Measurements from ENCODE around the gene PHF3. TPM values are rescaled to one million over a fixed set of nuclear protein-coding genes. Genes with fewer than 3 reads are reported as not detected.

PHF3 gene
- polyA plus RNA-seq, 2 of the 4 experiments (the other 2 are of a cell fraction): 13.9 to 28.4 TPM

DNA sequence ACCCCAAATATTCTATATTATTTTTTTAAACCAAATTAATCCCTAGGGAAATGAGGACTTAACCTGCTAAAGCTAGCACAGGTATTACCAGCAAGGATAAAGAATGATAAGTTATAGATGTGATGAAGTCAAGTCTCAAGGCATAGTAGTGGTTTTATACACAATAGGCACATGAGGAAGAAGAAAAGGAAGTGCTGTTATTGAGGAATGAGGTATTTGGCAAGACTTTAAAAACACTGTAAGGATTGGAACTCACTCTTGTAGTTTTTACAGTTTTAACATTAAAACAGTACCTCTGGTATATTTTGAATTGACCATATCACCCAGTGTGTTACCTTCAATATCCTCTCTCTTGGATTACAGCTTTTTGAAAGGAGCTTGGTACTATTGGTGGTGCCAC, 54.6 kb downstream of the PHF3 start:
- FAIRE-seq (no peak), DNase-seq (ENCODE audit: low read depth in 1 of 2, low spot score in 1 of 2) (no peak), ATAC-seq (no peak)
- Histone ChIP-seq H3K4me1 (peaks cover 14% of the 10 kb centered on the region; the same call in 1 of the 3 replicates), H3K4me2 (no peak overlapping the region), H3K9me3 (no peaks in the 10 kb centered on the region), H3K27ac (no peak overlapping the region), H3K4me3 (no peak overlapping the region)
- TF ChIP-seq JUN (IDR thresholded peaks at IDR 0.05) (no peak), SREBF2 (IDR thresholded peaks at IDR 0.05) (no peak), MAZ (IDR thresholded peaks at IDR 0.05; ENCODE audit: borderline replicate concordance, low read depth, low read length) (no peak), HES2 (IDR thresholded peaks at IDR 0.05) (no peak), HMGXB4 (CRISPR knock-in tag; IDR thresholded peaks at IDR 0.05; ENCODE audit: borderline replicate concordance) (no peak), RFX5 (IDR thresholded peaks at IDR 0.05) (no peak)
- TF ChIP-seq, protein P1, sequence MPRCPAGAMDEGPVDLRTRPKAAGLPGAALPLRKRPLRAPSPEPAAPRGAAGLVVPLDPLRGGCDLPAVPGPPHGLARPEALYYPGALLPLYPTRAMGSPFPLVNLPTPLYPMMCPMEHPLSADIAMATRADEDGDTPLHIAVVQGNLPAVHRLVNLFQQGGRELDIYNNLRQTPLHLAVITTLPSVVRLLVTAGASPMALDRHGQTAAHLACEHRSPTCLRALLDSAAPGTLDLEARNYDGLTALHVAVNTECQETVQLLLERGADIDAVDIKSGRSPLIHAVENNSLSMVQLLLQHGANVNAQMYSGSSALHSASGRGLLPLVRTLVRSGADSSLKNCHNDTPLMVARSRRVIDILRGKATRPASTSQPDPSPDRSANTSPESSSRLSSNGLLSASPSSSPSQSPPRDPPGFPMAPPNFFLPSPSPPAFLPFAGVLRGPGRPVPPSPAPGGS (IDR thresholded peaks at IDR 0.05): no peak
- POLR2A ChIA-PET: no interaction called here
- CTCF ChIA-PET: interaction anchor here (0.7 to 2.6 kb wide), 3 partner anchors 14 to 92 kb away, joined by 3 to 8 read pairs (median 4); no protein-coding TSS in a partner anchor

DNA sequence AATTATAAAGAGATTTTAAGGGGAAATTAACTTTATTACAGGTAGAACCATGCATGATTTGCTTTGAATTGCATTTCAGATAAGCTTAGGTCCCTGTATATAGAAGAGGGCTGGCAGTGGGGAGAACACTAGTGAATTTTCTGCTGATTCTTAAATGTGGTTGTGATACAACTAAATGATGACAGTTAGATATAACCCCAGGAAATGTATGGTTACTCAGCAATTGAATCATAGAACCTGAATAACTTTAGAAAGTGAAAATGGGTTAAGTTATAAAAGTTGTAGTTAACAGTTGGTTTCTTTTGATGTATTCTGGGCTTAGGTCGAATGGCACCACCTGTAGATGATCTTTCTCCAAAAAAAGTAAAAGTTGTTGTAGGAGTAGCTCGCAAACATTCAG, 70.1 kb downstream of the PHF3 start:
- WGBS (ENCODE audit: missing lambda C conversion rate): 94% methylated on average over 2 of the region's 2 CpGs

DNA sequence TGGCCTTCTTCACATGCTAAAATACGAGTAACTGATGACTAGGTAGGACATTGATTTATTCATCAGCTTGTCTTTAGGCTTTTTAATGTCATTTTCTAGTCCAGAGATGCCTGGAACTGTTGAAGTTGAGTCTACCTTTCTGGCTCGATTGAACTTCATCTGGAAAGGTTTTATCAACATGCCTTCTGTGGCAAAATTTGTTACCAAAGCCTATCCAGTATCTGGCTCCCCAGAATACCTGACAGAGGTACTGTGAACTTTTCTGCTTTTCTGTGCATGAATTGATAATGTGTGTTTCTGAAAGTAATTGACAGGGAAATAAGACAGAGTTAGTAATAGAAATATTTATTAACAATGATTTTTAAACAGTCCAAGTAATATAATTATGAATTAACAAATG, 71.0 kb downstream of the PHF3 start:
- no peaks in the 10 kb centered on the region for H3K9me3 ChIP-seq
- no peak for TF ChIP-seq RFX5 (IDR thresholded peaks at IDR 0.05)
- H3K4me3 ChIP-seq: no peak overlapping the region
- no peak for FAIRE-seq
- WGBS (ENCODE audit: missing lambda C conversion rate): 69% methylated on average over 2 of the region's 2 CpGs
- POLR2A ChIA-PET: no interaction called here
- peaks cover 7% of the 10 kb centered on the region; the same call in 1 of the 3 replicates for H3K4me1 ChIP-seq
- H3K27ac ChIP-seq: no peak overlapping the region
- no peak for ATAC-seq
- CTCF ChIA-PET: no interaction called here
- H3K4me2 ChIP-seq: no peak overlapping the region
- no peak for DNase-seq (ENCODE audit: low read depth in 1 of 2, low spot score in 1 of 2)

More for the DNA sequence above, 70.1 kb downstream of the PHF3 start:
- CTCF ChIA-PET: interaction anchor here (0.5 kb wide), 1 partner anchor 432 kb away, joined by 3 read pairs; no protein-coding TSS in a partner anchor
- ATAC-seq: no peak
- Histone ChIP-seq H3K27ac (no peak overlapping the region), H3K4me1 (peaks cover 7% of the 10 kb centered on the region; the same call in 1 of the 3 replicates), H3K9me3 (no peaks in the 10 kb centered on the region), H3K4me3 (no peak overlapping the region), H3K4me2 (no peak overlapping the region)
- no peak for FAIRE-seq
- POLR2A ChIA-PET: no interaction called here
- no peak for DNase-seq (ENCODE audit: low read depth in 1 of 2, low spot score in 1 of 2)
- TF ChIP-seq ZNF302 (CRISPR knock-in tag; IDR thresholded peaks at IDR 0.05) (no peak), CHD4 (IDR thresholded peaks at IDR 0.05; ENCODE audit: borderline replicate concordance) (no peak), EHF (CRISPR knock-in tag; IDR thresholded peaks at IDR 0.05) (no peak), MYC (IDR thresholded peaks at IDR 0.05; ENCODE audit: borderline replicate concordance, low read length) (no peak), JUN (IDR thresholded peaks at IDR 0.05) (no peak), NPAS2 (CRISPR knock-in tag; IDR thresholded peaks at IDR 0.05; ENCODE audit: borderline replicate concordance) (no peak), CBX2 (IDR thresholded peaks at IDR 0.05; ENCODE audit: borderline replicate concordance, low read depth) (no peak), FOSL2 (IDR thresholded peaks at IDR 0.05) (no peak), FOSL2 (CRISPR knock-in tag; IDR thresholded peaks at IDR 0.05) (no peak), HMGXB4 (CRISPR knock-in tag; IDR thresholded peaks at IDR 0.05; ENCODE audit: borderline replicate concordance) (no peak), ESRRA (IDR thresholded peaks at IDR 0.05; ENCODE audit: borderline replicate concordance, low read length) (no peak)
